GM21619 (cell line): ENCODE results near the gene KHDC4.

ENCODE experiments used
- ATAC-seq: cut with Tn5 transposase; IDR thresholded peaks from one replicate; pipeline ENCODE4 v1.9.1; 2021; ENCODE audit not compliant: unreplicated experiment

KHDC4 gene

DNA sequence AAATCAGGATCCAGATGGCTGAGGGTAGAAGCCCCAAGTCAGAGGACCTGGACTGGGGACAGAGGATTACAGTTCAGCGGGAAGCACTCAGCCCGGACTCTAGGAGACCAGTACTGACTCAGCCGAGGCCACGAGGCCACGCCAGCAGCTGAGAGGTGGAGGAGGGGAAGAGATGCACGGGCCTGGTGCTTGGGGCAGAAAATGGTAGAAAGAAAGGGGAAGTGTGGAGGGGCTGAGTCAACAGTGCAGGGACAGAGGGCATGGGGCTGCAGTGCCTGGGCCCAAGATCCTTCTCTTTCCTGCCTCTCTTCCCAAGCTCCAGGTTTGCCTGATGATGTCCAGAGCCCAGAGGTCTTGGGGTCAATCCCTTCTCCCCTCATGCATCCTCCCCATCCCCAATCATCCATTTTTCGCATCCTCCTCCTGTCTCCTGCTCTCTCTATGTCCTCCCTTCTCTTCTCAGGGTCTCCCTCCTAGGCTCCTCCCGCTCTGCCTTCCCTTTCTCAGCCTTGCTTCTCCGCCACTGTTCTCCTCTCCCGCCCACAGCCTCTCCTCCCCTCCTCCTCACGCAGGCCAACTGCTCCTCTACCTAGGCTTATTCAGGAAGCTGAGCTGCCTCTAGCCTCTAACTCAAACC is 36.4 kb upstream of the KHDC4 start:
- ATAC-seq: peak; percentile 76

DNA sequence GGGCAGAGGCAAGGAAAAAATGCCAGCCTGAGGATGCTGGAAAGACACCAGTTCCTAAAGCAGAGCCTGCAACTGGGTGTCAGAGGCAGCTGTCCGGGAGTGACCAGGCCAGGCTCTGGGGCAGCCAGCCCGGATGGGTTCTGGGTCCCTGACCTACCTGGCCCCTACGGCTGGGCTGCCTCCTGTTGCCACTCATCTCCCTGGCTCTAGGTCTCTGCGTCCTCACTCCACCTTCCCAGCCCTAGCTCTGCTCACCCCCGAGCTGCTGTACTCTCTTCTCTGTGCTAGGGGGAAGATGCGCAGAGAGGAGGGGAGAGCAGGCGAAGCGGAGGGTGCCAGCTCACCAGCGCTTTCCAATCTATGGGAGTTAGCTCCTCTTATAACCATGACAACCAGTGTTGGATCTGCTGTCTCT is 35.2 kb upstream of the KHDC4 start:
- ATAC-seq: no peak

DNA sequence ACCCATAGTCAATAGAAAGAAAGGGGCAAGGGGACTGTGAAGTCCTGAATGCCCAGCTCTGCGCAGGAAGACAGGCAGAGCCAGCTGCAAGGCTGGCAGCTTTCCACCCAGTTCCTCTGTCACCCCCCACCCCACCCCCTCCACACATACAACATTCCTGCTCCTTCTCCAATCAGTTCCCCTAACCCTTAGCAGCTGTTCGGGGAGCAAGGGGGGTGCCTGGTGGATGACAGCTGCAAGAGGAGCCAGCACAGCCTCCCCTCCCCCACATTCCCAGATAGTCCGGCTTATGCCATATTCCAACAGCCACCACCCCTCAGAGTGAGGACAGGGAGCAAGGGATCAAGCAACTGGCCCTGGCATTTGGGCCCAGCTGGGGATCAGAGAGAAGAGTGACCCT is 34.5 kb upstream of the KHDC4 start:
- ATAC-seq: no peak

DNA sequence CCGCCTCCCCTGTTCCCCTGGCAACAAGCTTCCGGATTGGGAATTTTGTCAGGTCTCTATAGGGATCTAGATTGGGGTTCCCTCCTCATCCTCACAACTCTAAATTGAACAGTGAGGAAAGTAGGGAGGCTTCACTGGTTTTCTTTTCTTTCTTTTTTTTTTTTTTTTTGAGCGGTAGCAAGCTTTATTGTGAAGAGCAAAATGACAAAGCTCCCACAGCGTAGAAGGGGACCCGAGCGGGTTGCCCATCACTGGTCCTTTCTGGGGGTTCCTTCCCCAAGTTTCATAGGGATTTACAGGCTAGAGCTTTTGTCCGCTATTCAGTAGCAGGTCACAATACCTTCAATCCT is 33.8 kb upstream of the KHDC4 start:
- no peak for ATAC-seq

DNA sequence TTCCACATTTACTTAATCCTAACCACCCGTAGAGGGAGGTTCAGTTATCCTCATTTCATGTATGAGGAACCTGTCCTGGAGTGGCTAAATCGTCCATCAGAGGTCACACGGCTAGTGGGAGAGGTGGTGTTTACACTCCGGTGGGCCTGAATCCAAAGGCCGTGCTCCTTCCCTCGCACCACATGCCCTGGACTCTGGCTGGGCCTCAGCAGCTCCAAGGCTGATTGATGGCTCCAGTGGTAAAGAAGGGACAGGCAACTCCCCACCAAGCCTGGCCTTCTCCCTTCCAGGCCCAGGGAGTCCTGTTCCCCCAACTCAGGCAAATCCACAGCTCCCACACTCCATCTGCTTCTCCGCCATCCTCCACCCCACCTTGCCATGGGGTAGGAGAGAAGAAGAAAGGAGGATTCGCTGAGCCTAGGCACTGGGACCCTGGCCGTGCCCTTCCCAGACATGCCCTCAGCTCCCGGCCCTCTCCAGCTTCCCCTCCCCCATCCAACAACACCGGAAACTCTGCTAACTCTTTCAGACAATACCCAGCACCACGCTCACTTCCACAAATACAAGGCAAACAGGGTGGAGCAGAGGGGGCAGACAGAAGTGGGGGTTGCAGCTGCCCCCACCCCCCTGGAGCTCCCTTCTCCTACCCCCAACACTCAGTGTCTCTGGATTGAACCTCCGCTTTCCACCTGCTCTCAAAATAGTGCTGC is 33.3 kb upstream of the KHDC4 start:
- ATAC-seq: no peak

DNA sequence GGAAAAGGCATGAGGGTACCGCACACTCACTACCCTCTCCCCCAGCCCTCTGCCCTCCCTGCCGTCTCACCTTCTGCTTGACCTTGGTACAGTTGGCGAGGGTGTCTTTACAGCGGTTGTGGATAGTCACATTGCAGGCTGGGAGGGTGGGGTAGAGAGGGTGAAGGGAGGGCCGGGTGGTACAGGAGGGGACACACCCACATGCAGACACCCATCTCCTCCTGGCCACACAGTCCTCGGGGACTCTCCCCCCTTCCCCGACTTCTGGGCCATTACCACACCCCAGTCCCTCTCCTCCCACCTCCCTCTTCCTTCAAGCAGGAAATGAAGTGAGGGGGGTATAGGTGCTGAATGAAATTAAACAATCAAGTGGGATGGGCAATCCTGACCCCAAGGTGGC is 32.5 kb upstream of the KHDC4 start:
- ATAC-seq: no peak

DNA sequence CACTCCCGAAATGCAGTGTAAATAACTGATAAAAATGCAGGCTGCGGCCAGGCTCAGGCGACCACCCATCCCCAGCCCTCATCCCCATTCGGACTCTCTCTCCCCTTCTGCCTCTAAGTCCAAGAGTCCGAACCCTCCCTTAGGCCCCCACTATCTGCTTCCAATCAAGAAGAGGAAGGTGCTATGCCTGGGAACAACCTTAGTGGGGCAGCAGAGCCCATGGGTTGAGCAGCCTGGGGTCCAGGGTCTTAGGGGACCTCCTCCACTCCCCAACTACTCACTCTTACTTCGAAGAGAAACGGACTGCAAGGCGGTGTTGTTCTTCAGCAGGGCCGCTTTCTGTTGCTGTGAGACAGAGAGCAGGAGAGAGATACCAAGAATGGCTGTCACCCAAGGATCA is 31.9 kb upstream of the KHDC4 start:
- ATAC-seq: no peak

DNA sequence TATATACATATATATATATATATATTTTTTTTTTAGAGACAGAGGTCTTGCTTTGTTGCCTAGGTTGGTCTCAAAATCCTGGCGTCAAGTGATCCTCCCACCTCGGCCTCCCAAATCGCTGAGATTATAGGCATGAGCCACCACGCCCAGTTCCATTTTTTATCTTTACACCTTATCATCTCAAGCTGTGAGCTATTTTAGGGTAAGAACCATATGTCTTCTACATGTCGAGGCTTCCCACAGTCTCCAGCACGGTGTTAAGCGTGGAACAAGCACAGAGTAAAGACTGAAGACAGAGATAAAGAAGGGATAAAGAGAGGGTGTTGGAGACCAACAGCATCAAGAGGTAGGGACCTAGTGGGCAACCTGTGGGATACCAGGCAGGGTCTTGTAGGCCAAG is 30.0 kb upstream of the KHDC4 start:
- ATAC-seq: no peak

DNA sequence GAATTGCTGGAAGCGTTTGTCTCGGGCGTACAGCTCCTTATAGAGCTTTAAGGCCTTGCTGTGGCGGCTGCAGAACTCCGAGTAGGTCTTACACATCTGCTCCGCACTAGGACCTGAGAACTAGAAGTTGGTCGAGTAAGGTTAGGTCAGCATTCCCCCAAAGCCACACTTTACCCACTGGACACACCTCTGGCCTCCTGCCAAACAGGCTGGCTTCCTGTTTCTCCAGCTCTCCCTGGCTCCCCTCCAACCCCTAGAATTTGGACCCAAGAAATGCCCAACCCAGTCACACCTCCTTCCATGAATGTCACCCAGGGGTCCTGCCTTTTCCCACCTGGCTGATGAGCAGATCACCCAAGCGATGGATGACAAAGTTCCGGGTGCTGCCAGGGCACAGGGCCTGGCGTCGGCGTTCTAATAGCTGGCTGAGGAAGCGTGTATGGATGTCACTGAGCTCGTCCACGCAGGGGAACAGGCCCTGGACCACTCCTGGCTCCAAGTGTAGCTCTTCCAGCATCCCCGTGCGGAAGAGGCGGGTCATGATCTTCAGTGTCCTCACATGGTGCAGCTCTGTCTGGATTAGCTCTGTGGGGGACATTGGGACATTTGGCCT is 28.5 kb upstream of the KHDC4 start:
- no peak for ATAC-seq

DNA sequence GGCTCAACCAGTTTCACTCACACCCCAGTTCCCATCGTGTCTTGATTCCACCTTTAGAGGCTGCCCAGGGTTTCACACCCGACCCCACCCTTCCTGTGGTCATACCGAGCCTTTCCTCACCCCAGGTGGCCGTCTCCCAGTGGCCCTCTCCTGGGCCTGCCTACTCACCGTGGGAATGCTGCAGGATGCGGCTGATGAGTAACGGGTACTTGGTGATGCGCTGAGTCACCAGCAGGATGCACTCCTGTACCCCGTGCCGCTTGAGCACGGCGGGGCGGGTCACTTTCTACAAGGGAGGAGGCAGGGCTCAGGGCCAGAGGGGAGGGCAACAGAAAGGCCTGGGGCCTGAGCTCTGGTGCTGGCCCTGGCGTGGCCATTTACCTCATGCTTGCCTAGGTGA is 27.7 kb upstream of the KHDC4 start:
- no peak for ATAC-seq

DNA sequence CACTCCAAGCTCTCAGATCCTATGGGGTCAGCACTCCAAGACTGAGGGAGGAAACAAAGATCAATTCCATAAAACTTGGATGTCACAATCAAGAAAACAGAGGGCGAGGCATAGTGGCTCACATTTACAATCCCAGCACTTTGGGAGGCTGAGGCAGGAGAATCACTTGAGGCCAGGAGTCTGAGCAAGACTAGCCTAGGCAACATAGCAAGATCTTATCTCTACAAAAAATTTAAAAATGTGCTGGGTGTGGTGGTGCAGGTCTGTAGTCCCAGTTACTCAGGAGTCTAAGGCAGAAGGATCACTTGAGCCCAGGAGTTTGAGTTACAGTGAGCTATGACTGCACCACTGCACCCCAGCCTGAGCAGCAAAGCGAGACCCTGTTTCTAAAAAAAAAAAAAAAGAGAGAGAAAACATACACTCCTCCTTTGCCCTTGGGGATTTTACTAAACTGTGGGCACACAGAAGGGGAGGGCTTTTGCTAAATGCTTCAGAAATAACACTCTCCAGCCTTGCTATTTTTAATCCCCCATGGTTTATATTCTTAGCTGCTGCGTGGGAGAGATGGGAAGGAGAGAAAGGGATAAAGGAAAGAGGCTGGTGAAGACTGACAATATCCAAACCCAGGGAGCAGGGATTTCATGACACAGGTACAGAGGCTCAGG is 26.0 kb upstream of the KHDC4 start:
- no peak for ATAC-seq

DNA sequence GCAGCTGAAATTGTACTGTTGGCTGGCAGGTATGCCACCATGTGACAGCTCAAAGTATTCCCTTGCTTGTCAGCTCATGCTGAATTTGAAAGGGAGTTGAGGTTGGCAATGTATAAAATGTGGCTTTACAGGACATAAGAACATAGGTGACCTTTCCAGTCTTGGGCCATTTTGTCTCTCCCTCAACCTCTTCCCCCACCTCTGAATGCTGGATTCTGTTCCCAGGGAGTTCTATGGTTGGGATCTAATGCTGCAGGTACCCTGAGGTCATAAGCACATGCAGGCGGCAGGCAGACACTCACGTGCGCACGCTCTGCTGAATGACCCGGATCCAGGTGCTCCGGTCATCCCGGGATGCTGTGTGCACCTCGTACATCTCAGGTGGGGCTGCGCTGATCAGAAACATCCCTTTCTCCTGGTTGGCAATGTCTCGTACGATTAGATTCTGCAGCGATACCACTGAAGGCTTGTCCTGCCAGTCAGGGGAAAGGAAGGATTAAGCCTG is 23.2 kb upstream of the KHDC4 start:
- ATAC-seq: no peak

DNA sequence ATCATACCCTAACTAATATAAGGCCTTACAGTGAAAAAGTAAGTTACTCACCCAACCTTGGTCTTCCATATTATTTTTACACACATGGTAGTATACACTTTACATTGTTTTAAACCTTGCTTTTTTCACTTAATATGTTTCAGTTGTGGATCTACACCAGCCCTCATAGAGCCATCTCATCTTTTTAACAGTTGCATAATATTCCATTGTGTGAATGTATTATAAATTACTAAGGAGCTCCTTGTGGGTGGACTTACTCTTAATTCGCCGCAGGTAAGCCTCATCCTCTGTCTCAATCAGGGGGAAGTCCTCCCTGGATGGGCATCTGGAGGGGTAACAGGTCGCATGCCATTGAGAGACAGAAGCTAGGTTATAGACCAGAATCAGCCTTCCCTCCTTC is 20.4 kb upstream of the KHDC4 start:
- no peak for ATAC-seq

DNA sequence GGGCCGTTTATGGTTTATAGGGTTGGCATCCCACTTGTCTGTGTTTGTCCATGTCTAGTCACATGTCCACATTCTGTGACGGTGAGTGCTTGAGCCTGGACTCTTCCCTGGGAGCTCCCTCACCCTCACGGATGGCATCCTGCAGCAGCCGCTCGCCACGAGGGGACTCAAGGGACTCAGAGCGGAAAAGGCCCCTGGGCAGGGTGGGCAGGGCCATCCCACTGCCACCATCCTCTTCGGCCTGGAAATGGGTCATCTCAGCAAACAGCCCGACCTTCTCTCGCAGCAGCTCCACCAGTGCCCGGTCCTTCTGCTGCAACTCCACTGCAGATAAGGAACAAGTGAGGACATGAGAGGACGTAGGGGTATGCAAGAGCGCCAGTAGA is 18.3 kb upstream of the KHDC4 start:
- ATAC-seq: no peak

DNA sequence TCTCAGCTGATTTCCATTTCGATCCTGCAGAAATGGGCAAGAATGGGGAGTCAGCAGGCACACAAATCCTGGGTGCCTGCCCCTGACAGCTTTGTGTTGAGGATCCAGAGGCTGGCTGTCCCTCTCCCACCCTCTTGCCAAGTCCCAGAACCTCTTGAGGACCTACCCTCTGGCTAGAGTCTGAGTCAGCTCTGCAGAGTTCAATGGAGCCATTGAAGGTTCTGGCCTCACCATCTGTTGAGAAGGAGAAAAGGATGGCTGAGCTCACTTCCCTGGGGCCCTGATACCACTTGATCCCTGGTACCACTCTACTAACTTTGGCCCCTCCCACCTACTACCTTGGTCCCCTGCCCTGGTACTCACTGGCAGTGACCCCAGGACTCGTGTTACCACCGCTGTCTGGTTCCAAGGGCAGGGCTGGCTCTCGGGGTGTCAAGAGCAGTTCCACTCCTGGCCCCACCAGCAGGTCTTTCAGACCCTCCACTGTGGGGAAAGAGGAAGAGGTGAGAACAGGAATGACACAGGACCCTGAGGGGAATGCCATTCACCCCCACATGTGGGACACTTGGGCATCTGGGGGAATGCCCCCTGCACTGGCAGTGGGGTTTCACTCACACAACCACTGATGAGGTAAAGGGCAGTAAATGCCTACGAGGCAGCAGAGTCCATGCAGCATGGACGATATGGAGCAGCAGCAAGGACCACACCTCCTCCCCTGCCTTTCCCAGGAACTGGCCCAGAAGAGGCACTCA is 17.7 kb upstream of the KHDC4 start:
- no peak for ATAC-seq

DNA sequence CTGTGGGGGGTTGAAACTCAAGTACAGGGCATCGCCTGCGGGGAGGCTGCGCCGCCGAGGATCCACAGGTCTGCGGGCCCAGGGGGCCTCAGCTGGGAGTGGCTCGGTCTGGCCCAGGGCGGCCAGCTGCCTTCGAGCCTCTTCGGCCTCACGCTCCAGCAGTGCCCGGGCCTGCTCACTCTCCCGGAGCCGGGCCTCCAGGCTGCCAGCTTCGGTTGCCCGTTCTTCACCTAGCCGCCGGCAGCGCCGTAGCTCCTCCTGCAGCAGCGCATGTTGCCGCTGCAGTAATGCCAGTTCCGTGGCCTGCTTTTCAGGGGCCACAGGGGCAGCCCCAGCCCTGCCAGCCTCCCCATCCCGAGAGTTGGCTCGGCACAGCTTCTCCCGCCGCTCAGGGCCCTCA is 16.6 kb upstream of the KHDC4 start:
- ATAC-seq: no peak

DNA sequence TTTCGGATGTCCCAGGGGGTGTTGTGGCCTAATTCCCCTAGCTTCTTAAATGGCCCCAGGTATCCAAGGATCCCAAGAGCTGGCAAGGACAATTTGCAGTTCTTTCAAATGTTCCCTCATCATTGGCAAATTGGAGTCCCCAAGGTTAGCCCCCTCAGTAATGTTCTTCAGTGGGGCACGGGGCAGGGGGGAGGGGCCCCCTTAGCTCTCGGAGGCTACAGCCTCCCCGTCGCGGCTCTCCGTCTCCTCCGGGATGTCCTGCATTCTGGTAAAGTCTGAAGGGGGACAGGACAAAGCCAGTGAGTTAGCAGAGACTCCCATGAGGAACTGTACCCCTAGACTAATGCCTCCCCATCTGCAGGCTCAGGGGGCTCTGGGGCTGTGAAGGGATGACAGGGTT is 13.5 kb upstream of the KHDC4 start:
- ATAC-seq: no peak

DNA sequence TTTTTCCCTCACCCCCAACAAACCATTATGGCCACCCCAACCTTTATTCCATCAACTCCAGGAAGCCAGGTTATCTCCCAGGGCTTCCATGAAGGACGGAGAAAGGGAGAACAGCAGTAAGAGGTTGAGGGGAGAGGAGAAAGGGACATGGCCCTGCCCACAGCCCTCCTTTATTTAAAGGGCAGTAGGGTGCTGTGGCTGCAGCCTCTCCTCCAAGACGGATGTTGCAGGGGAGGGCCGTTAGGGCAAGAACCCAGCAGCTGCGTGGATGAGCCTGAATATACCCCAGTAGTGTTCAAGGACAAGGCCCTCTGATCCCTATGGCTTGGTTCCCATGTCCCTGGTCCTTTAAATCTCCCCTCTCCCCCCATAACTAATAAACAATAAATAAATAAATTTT is 13.1 kb upstream of the KHDC4 start:
- ATAC-seq: no peak

DNA sequence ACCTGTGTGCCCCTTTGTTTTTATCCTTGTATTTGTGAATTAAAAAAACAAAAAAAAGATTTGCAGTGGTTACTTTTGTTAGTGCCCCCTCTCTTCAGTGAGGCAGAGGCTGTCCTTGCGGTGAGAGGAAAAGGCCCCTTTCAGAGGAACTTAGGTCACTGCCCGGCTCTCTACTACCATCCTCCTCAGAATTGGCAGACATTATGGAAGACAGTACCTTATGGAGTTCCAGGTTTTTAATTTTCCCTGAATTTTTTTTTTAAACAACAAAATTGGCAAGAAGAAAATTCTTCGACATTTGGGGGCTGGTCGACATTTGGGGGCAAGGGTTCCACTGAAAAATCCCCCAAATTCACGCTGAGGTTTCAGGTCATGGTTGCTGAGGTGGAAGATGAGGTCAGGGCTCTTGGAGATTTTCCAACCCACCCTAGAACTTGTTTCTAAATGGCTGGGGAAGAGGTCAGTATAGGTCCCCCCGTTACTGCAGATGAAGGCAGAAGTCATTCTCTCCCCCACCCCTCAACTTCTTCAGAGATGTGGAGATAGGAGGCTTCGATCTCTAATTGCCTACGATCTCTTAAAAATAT is 12.5 kb upstream of the KHDC4 start:
- no peak for ATAC-seq

DNA sequence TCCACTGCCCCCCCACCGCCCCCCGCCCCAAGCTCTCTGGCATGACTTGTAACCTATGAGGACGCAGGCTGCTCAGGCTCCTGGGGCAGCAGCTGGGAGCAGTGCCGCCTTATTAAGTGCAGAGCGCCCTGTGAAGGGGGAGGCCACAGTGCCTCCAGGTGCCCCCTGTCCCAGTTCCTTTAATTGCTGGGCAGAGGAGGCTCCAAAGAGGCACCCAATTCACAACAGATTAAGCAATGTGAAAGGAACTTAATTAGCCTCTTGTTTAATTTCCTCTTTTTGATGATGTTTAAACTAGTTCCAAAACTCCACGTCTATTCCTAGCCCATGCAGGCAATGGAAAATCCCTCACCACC is 10.2 kb upstream of the KHDC4 start:
- ATAC-seq: no peak

DNA sequence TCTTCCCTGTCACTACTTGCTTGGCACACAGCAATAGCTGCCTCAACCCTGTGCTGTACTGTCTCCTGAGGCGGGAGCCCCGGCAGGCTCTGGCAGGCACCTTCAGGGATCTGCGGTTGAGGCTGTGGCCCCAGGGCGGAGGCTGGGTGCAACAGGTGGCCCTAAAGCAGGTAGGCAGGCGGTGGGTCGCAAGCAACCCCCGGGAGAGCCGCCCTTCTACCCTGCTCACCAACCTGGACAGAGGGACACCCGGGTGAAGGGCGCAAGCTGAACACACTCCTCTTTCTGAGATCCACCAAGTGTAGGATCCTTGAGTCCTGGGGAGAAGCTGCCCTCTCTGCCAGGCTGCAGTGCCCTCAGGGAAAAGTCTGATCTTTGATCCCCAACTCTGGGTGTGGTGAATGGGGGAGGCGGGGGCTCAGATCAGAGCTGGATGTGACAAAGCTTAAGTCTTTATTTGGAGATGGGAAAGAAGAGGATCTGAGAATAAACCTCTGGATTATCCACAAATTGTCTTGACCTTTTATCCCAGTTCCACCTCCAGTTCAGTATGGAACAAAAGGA is 8.4 kb upstream of the KHDC4 start:
- ATAC-seq: no peak
